DMS79 treated with DMSO at 0.1 percent for 48 hours (cell line): ENCODE results near the gene DEFB124.
"Not testable (repeated sequence)": the region's sequence is repeated elsewhere in the genome, so short reads cannot be mapped to it uniquely, and the experiment has no call there.

Experiments used
- DNase-seq: peaks from one replicate; lab custom pipeline; 2025; lab: John Stamatoyannopoulos, UW

DEFB124 gene

DNA sequence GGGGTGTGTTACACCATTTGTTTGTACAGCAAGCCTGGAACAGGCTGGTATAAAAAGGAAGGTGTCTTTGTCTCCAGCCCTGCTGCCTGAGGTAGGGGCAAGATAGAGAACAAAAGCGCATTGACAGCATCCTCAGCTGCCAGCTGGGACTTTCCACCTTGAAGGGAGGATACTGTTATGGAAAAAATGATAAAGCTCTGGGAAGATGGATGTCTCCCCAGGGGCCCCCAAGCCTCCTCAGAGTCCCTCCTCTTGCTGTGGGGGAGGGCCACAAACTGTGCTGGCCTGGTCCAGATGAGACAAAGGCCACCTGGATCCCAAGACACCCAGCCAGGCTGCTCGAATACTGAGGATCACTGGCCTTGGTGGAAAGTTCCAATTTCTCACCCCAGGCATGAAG is 13.2 kb upstream of the DEFB124 start:
- DNase-seq = no peak

DNA sequence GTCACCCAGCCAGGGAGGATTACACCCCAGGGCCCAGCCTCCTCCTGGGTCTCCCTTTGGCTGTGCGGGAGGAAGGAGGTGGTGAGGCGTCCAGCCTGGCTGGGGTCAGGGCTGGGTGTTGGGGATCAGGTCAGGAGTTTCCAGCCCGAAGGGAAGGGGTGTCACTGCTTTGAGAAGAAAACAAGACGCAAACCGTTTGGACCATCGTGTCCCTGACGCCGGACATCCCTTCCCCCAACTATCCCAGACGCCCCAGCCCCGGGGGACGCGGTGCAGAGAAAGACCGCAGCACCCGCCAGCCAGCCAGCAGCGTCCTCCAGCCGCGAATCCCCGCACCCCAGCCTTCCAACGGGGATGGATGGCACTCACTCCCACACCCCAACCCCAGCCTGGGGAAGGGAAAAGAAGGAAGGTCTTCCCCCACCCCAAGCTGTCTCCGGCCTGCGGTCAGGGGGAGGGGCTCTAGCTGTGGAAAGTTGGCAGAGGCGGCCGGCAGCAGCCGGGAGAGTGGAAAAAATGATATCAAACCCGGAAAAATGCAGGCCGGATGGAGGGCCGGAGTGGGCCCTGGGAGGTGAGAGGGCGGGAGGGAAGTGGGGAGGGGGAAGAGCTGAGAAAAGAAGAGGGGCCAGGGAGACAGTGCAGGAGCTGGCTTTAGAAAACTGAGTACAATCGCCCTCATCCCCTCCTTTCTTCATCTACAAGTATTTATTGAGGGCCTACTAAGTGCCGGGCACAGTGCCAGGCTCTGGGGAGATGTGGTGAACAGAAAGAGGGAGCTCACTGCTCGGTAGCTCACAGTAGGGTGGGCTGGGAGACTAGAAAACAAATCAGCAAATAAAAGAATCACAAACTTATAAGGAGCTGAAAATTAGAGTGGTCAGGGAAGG is 10.8 kb upstream of the DEFB124 start:
- no peak for DNase-seq

- DNase-seq = no peak
These were observed 9.1 kb upstream of the DEFB124 start for GRCh38 chr20:31484001-31484400.

GRCh38 chr20:31476643-31477215 is 1.8 kb upstream of the DEFB124 start:
- no peak for DNase-seq

GRCh38 chr20:31476294-31476585 is 1.3 kb upstream of the DEFB124 start:
- DNase-seq = no peak

GRCh38 chr20:31475472-31476293 is 756 bp upstream of the DEFB124 start:
- DNase-seq = no peak

- no peak for DNase-seq
These were observed 860 bp downstream of the DEFB124 start for GRCh38 chr20:31474097-31474436.

- DNase-seq = no peak
These were observed 1.4 kb downstream of the DEFB124 start for GRCh38 chr20:31473331-31474096.

DNA sequence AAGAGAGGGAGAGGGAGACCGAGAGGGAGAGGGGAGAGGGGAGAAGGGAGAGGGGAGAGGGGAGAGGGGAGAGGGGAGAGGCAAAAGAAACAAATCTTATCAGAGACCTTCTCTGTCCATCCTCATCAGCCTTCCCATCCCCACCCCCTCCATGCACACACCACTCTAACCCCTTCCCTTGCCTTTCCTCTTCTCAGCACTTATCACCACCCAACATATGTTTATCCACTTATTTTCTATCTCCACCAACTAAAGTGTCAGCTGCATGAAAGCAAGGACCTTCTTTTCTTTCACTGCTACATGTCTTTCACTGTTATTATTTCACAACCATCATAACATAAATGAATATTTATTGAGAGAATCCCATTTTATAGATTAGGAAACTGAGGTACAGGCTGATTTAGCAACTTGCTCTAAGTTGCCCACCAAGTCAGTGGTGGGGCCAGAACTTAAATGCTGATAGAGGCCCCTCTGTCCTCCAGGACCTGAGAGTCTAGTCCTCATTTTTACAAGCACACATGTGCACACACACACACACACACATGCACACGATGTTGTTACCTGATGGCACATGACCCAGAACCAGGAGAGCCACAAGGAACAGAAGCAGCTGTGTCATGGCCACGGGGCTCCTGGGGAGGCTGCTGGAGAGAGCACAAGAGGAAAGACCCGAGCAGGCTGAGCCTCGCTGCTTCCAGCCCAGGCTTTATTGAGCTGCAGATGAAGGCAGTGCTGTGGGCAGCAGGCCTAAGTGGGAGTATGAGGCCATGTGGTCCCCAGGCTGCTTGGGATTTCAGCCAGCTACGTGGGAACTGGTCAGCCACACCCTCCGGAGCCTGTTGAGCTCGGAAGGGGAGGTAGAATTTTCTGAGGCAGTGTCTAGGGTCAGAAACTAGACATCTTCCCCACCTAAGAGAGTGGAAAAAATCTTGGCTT is 2.3 kb downstream of the DEFB124 start:
- DNase-seq = no peak

DNA sequence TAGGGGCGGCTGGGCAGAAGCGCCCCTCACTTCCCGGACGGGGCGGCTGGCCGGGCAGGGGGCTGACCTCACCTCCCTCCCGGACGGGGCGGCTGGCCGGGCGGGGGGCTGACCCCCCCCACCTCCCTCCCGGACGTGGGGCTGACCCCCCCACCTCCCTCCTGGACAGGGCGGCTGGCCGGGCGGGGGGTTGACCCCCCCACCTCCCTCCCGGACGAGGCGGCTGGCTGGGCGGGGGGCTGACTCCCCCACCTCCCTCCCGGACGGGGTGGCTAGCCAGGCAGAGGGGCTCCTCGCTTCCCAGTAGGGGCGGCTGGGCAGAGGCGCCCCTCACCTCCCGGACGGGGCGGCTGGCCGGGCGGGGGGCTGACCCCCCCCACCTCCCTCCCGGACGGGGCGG is 4.0 kb downstream of the DEFB124 start:
- DNase-seq = not testable (repeated sequence)

DNA sequence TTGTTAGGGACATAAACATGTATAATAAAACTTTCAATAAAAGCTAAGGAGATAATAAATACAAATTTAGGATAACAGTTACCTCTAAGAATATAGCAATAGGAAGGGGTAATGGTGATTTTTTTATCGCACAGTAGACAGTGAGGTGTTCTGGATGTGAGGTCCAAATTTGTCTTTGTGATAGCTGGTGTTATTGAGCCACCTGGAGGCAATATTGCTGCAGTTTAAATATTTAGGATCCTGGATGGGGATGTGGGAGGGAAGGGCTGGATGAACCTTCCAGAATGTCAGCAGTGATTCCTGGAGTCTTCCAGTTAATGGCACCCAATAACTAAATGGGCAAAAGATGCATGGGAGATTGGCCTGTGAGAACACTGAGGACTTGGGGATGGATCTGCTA is 20.6 kb downstream of the DEFB124 start:
- DNase-seq = no peak

- DNase-seq = no peak
These were observed 22.4 kb downstream of the DEFB124 start for GRCh38 chr20:31452575-31452974.

GRCh38 chr20:31449511-31450414 is 25.2 kb downstream of the DEFB124 start:
- DNase-seq = no peak

DNA sequence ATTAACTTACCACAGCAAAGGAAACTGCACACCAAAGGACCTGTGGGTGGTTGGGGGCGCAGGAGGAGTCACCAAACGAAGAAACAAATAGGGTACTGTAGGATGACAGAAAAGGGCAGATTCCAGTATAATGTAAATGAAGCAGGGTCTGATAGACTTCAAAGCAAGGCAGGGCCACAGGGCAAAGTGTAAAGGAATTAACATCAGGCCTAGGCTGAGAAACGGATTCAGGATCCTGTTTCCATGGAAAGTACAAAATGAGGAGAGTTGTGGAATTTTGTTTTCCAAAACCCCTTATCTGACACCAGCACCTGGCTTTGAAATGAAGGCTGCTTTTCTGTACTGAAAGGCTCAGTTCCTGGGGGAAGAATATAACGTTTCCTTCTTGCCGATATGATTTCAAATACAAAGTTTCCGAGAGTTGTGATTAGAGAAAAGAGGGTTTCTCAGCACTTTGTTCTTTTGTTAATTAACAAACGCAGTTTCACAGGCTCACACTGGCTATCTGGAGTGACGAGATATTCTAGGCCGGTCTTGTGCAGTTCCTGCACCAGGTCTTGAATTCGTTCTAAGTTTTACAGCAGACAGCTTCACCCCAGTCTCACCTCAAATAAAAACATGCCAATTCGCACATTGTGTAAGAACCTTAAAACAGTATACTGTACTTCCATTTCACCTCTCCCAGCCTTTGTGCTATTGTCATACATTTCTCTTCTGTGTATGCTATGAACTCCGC is 28.7 kb downstream of the DEFB124 start:
- no peak for DNase-seq

GRCh38 chr20:31440012-31440659 is 34.8 kb downstream of the DEFB124 start, which contains the start of gene DEFB123:
TSS of gene DEFB123 (plus strand) at chr20:31440632. CDS start at chr20:31440699, 67 bp downstream.
- no peak for DNase-seq

GRCh38 chr20:31430568-31431115 is 44.3 kb downstream of the DEFB124 start:
- no peak for DNase-seq

- DNase-seq = not testable (repeated sequence)
These were observed 47.4 kb downstream of the DEFB124 start for GRCh38 chr20:31427576-31427975.

DNA sequence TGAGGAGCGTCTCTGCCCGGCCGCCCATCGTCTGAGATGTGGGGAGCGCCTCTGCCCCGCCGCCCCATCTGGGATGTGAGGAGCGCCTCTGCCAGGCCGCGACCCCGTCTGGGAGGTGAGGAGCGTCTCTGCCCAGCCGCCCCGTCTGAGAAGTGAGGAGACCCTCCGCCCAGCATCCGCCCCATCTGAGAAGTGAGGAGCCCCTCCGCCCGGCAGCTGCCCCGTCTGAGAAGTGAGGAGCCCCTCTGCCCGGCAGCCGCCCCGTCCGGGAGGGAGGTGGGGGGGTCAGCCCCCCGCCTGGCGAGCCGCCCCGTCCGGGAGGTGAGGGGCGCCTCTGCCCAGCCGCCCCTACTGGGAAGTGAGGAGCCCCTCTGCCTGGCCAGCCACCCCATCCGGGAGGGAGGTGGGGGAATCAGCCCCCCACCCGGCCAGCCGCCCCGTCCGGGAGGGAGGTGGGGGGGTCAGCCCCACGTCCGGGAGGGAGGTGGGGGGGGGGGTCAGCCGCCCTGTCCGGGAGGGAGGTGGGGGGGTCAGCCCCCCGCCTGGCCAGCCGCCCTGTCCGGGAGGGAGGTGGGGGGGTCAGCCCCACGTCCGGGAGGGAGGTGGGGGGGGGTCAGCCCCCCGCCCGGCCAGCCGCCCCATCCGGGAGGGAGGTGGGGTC is 47.9 kb downstream of the DEFB124 start:
- not testable (repeated sequence) for DNase-seq
